ENCODE data around the gene RPTOR. TPM values are rescaled to one million over a fixed set of nuclear protein-coding genes. Genes with fewer than 3 reads are reported as not detected.

Gene RPTOR
- total RNA-seq, 1 donor from 2014 or later: 32.0 TPM

DNA sequence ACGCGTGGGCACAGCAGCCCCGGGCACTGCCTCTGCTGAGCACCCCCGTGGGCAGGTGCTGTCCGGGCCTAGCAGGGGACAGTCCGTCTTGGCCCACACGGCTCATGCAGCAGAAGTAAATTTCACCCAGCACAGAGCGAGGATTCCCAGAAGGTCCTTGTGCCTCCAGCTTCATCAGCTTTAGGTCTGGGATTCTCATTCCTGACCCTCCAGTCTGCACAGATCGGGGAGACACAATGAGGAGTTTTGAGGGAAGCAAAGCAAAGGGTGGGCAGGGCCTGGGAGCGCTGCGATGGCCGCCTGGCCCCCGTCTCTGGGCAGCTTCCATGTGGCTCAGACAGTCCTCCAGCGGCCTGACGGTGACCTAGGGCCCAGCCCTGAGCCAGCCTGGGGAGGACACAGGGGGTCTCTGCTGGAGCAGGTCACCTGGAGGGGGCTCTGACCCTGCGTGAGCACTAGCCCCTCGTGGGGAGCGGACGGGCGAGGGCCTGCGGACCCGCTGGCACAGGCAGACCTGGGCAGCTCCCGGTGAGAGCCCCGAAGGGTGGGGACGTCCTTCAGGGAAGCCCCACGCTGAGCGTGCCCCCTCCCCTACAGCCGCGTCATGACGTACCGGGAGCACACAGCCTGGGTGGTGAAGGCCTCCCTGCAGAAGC, 416.3 kb downstream of the RPTOR start:
- no peaks in the 10 kb centered on the region for H3K9me3 ChIP-seq (ENCODE audit: insufficient read depth, low read depth, low read length)
- no peaks in the 10 kb centered on the region for H3K27me3 ChIP-seq (ENCODE audit: insufficient read depth, low read length)
- Mint-ChIP-seq H3K4me1 (ENCODE audit: low read depth, unreplicated experiment) (no peaks in the 10 kb centered on the region), H3K36me3 (ENCODE audit: low read depth, unreplicated experiment) (no peaks in the 10 kb centered on the region), H3K4me3 (ENCODE audit: unreplicated experiment) (no peak overlapping the region), H3K9me3 (ENCODE audit: unreplicated experiment) (no peaks in the 10 kb centered on the region), H3K27me3 (ENCODE audit: low read depth, unreplicated experiment) (no peaks in the 10 kb centered on the region), H3K27ac (ENCODE audit: unreplicated experiment) (no peak overlapping the region)
- no peaks in the 10 kb centered on the region for H3K36me3 ChIP-seq (ENCODE audit: insufficient read depth, low read length)
- no peak overlapping the region for H3K4me2 ChIP-seq (ENCODE audit: low read length)
- peaks cover 9% of the 10 kb centered on the region for H3K4me1 ChIP-seq (ENCODE audit: insufficient read depth, low read length)
- no peaks in the 10 kb centered on the region for H4K20me1 ChIP-seq (ENCODE audit: insufficient read depth, low read length)
- H3K4me3 ChIP-seq (ENCODE audit: insufficient read depth, low read depth, low read length): no peak overlapping the region
- no peaks in the 10 kb centered on the region for H3K79me2 ChIP-seq (ENCODE audit: insufficient read depth, low read length)
- no peak for DNase-seq (ENCODE audit: low read depth)
- H2AFZ ChIP-seq (ENCODE audit: low read depth, low read length): no peak overlapping the region
- FAIRE-seq: no peak
- TF ChIP-seq, protein P1, sequence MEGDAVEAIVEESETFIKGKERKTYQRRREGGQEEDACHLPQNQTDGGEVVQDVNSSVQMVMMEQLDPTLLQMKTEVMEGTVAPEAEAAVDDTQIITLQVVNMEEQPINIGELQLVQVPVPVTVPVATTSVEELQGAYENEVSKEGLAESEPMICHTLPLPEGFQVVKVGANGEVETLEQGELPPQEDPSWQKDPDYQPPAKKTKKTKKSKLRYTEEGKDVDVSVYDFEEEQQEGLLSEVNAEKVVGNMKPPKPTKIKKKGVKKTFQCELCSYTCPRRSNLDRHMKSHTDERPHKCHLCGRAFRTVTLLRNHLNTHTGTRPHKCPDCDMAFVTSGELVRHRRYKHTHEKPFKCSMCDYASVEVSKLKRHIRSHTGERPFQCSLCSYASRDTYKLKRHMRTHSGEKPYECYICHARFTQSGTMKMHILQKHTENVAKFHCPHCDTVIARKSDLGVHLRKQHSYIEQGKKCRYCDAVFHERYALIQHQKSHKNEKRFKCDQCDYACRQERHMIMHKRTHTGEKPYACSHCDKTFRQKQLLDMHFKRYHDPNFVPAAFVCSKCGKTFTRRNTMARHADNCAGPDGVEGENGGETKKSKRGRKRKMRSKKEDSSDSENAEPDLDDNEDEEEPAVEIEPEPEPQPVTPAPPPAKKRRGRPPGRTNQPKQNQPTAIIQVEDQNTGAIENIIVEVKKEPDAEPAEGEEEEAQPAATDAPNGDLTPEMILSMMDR (IDR thresholded peaks at IDR 0.05; ENCODE audit: insufficient read depth, low read depth, low read length): no peak
- TF ChIP-seq EZH2 (IDR thresholded peaks at IDR 0.05; ENCODE audit: insufficient read depth, low read length): no peak
- H3K9ac ChIP-seq (ENCODE audit: low read length): no peak overlapping the region
- no peak overlapping the region for H3K27ac ChIP-seq (ENCODE audit: low read depth, low read length)

DNA sequence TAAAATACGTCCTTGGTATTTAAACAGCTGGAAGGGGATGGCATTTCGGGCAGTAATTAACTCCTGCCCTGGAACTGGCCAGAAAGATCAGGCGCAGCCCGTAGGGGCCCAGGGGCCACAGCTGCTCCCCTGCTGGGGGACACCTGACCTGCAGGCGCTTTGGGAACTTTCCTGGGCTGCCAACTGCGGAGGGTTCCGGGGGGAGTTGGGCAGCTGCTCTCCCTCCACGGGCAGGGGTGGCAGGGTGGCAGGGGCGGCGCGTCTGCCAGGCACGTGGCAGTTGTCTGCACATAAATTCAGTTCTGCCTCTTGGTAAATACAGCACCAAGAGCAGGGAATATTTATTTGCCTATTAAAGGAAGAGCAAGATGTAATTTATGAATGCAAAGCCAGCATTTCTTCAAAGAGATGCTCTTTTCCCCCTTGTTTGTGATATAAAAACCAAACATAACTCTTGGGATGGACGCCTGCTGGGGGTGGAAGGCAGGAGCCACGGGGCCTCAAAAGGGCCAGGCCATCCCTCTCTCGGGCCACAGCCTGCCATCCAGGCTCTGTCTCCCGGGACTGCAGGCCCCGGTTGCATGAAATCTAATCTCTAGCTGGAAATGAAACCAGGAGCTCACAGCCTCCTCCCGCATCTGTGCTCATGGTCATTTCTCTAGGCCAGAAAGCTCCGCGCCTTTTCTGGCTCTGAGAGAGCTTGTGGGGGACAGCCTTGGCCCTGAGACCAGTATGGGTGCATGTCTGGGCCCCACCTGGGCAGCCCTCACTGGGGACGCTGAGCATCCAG, 417.1 kb downstream of the RPTOR start:
- H3K36me3 ChIP-seq (ENCODE audit: insufficient read depth, low read length): no peaks in the 10 kb centered on the region
- no peaks in the 10 kb centered on the region for H3K79me2 ChIP-seq (ENCODE audit: insufficient read depth, low read length)
- no peak overlapping the region for H3K27ac ChIP-seq (ENCODE audit: low read depth, low read length)
- Mint-ChIP-seq H3K27ac (ENCODE audit: unreplicated experiment) (no peak overlapping the region), H3K36me3 (ENCODE audit: low read depth, unreplicated experiment) (no peaks in the 10 kb centered on the region), H3K4me3 (ENCODE audit: unreplicated experiment) (no peak overlapping the region), H3K4me1 (ENCODE audit: low read depth, unreplicated experiment) (no peaks in the 10 kb centered on the region), H3K9me3 (ENCODE audit: unreplicated experiment) (no peaks in the 10 kb centered on the region), H3K27me3 (ENCODE audit: low read depth, unreplicated experiment) (no peaks in the 10 kb centered on the region)
- H2AFZ ChIP-seq (ENCODE audit: low read depth, low read length): no peak overlapping the region
- DNase-seq (ENCODE audit: low read depth) (no peak), FAIRE-seq (no peak)
- no peak overlapping the region for H3K9ac ChIP-seq (ENCODE audit: low read length)
- H3K27me3 ChIP-seq (ENCODE audit: insufficient read depth, low read length): no peaks in the 10 kb centered on the region
- no peaks in the 10 kb centered on the region for H3K9me3 ChIP-seq (ENCODE audit: insufficient read depth, low read depth, low read length)
- TF ChIP-seq, protein P1 (IDR thresholded peaks at IDR 0.05; ENCODE audit: insufficient read depth, low read depth, low read length): no peak
- TF ChIP-seq EZH2 (IDR thresholded peaks at IDR 0.05; ENCODE audit: insufficient read depth, low read length): no peak
- no peak overlapping the region for H3K4me3 ChIP-seq (ENCODE audit: insufficient read depth, low read depth, low read length)
- no peak overlapping the region for H3K4me2 ChIP-seq (ENCODE audit: low read length)
- H3K4me1 ChIP-seq (ENCODE audit: insufficient read depth, low read length): peaks cover 9% of the 10 kb centered on the region
- H4K20me1 ChIP-seq (ENCODE audit: insufficient read depth, low read length): no peaks in the 10 kb centered on the region
